HG02970 (cell line): ENCODE results near the gene BNC1.

ENCODE experiments used
- ATAC-seq: cut with Tn5 transposase; IDR thresholded peaks from one replicate; pipeline ENCODE4 v1.9.1; 2021; ENCODE audit warnings: mild to moderate bottlenecking, moderate library complexity, moderate number of reproducible peaks; ENCODE audit not compliant: unreplicated experiment, low FRiP score

The BNC1 gene

GRCh38 chr15:83300826-83301225, 16.4 kb upstream of the BNC1 start:
- ATAC-seq, result no peak

GRCh38 chr15:83299462-83299861, 15.0 kb upstream of the BNC1 start:
- no peak for ATAC-seq

GRCh38 chr15:83295417-83295816, 11.0 kb upstream of the BNC1 start:
- ATAC-seq, result no peak

GRCh38 chr15:83293201-83293600, 8.7 kb upstream of the BNC1 start:
- ATAC-seq, result no peak

GRCh38 chr15:83292317-83292716, 7.9 kb upstream of the BNC1 start:
- ATAC-seq, result no peak

GRCh38 chr15:83290236-83290635, 5.8 kb upstream of the BNC1 start:
- no peak for ATAC-seq

- ATAC-seq, result no peak
These were observed 4.7 kb upstream of the BNC1 start for GRCh38 chr15:83289160-83289559.

- ATAC-seq, result no peak
These were observed 3.9 kb upstream of the BNC1 start for GRCh38 chr15:83288381-83288801.

GRCh38 chr15:83287541-83288027, 3.1 kb upstream of the BNC1 start:
- ATAC-seq, result no peak

GRCh38 chr15:83285979-83286553, 1.6 kb upstream of the BNC1 start:
- no peak for ATAC-seq

- ATAC-seq, result no peak
These were observed 967 bp upstream of the BNC1 start for GRCh38 chr15:83285284-83285978.

- ATAC-seq, result no peak
These were observed 478 bp downstream of the BNC1 start for GRCh38 chr15:83283813-83284558.

GRCh38 chr15:83283138-83283812, 1.2 kb downstream of the BNC1 start:
- ATAC-seq, result no peak

GRCh38 chr15:83282776-83283137, 1.7 kb downstream of the BNC1 start:
- no peak for ATAC-seq

GRCh38 chr15:83282141-83282540, 2.3 kb downstream of the BNC1 start:
- no peak for ATAC-seq

- ATAC-seq, result no peak
These were observed 6.3 kb downstream of the BNC1 start for GRCh38 chr15:83278191-83278590.

GRCh38 chr15:83276661-83277060, 7.8 kb downstream of the BNC1 start:
- ATAC-seq, result no peak

- ATAC-seq, result no peak
These were observed 9.1 kb downstream of the BNC1 start for GRCh38 chr15:83275412-83275811.

GRCh38 chr15:83270176-83270575, 14.3 kb downstream of the BNC1 start:
- no peak for ATAC-seq

GRCh38 chr15:83268147-83268546, 16.3 kb downstream of the BNC1 start:
- ATAC-seq, result no peak
